HepG2 (cell line): ENCODE measurements around the gene SYNJ2. TPM values are rescaled to one million over a fixed set of nuclear protein-coding genes. Genes with fewer than 3 reads are reported as not detected.

Experiments
- ARID4A ChIP-seq: sonication (generic); formaldehyde crosslinking; IDR thresholded peaks from 2 replicates; pipeline ENCODE4 v1.5.0; 2020; ENCODE audit warnings: mild to moderate bottlenecking, missing genetic modification reagents, borderline replicate concordance
- BCL6 ChIP-seq: IDR thresholded peaks from 2 replicates; pipeline ENCODE4 v1.6.1; 2016; ENCODE audit warnings: missing genetic modification reagents, missing compliant biosample characterization
- CBX2 ChIP-seq, 2 experiments: fragments of 200-600 bp in 1 of 2; sonication (generic); formaldehyde crosslinking in 1 of 2; IDR thresholded peaks; 2 replicates each; pipeline versions ENCODE4 v1.7.0 to v1.8.1; 2018 to 2022; ENCODE audit warnings: low read depth in 2 of 2, low read length in 1 of 2, mild to moderate bottlenecking in 1 of 2, missing genetic modification reagents in 1 of 2
- CCAR2 ChIP-seq: fragments of 200-400 bp; formaldehyde crosslinking; optimal IDR thresholded peaks from 2 replicates; pipeline ENCODE3; 2018; ENCODE audit warnings: low read depth, mild to moderate bottlenecking, low read length, moderate library complexity
- ETV6 ChIP-seq: sonication (generic); formaldehyde crosslinking; conservative IDR thresholded peaks from 2 replicates; pipeline ENCODE4 v1.4.0; 2020; ENCODE audit warnings: missing genetic modification reagents
- FIP1L1 ChIP-seq: fragments of 200-400 bp; formaldehyde crosslinking; IDR thresholded peaks from 2 replicates; pipeline ENCODE4 v1.6.1; 2018; ENCODE audit warnings: low read depth, mild to moderate bottlenecking, low read length, moderate library complexity, borderline replicate concordance; ENCODE audit not compliant: insufficient read depth
- GABPB1 ChIP-seq: IDR thresholded peaks from 2 replicates; pipeline ENCODE4 v1.6.1; 2016; ENCODE audit warnings: mild to moderate bottlenecking, missing genetic modification reagents, moderate library complexity, missing compliant biosample characterization
- HMG20A ChIP-seq: IDR thresholded peaks from 2 replicates; pipeline ENCODE4 v1.6.1; 2016; ENCODE audit warnings: borderline replicate concordance
- KLF6 ChIP-seq: IDR thresholded peaks from 2 replicates; pipeline ENCODE4 v1.8.0; 2016; ENCODE audit warnings: missing biosample characterization, missing genetic modification reagents
- MED1 ChIP-seq: sonication (generic); formaldehyde crosslinking; IDR thresholded peaks from 2 replicates; pipeline ENCODE4 v1.4.0; 2020; ENCODE audit warnings: missing genetic modification reagents
- MNT ChIP-seq: fragments of 450-650 bp; IDR thresholded peaks from 2 replicates; pipeline ENCODE4 v1.6.1; 2016
- MTA1 ChIP-seq: sonication (generic); formaldehyde crosslinking; IDR thresholded peaks from 2 replicates; pipeline ENCODE4 v1.4.0; 2020; ENCODE audit warnings: missing genetic modification reagents, mild to moderate bottlenecking, borderline replicate concordance
- NFIB ChIP-seq: sonication (generic); formaldehyde crosslinking; IDR thresholded peaks from 2 replicates; pipeline ENCODE4 v1.9.0; 2021; ENCODE audit warnings: missing genetic modification reagents, mild to moderate bottlenecking, borderline replicate concordance
- PLSCR1 ChIP-seq: sonication (generic); formaldehyde crosslinking; IDR thresholded peaks from 2 replicates; pipeline ENCODE4 v1.5.0; 2020; ENCODE audit warnings: missing genetic modification reagents, mild to moderate bottlenecking, borderline replicate concordance
- RBM39 ChIP-seq: fragments of 200-400 bp; formaldehyde crosslinking; IDR thresholded peaks from one replicate; pipeline ENCODE4 v1.6.1; 2018; ENCODE audit warnings: antibody characterized with exemption, mild to moderate bottlenecking, low read depth, low read length; ENCODE audit not compliant: poor library complexity, severe bottlenecking
- RFX3 ChIP-seq: IDR thresholded peaks from 2 replicates; pipeline ENCODE4 v1.6.1; 2016; ENCODE audit warnings: missing biosample characterization, missing genetic modification reagents
- RFX5 ChIP-seq: IDR thresholded peaks from 2 replicates; pipeline ENCODE4 v1.6.1; 2011; ENCODE audit warnings: low read depth, low read length, improper control_type of control experiment
- ZNF317 ChIP-seq: sonication (generic); formaldehyde crosslinking; IDR thresholded peaks from 2 replicates; pipeline ENCODE4 v1.5.0; 2020; ENCODE audit warnings: mild to moderate bottlenecking, missing genetic modification reagents
- ZNF335 ChIP-seq: sonication (generic); formaldehyde crosslinking; IDR thresholded peaks from 2 replicates; pipeline ENCODE4 v1.4.0; 2020; ENCODE audit warnings: missing genetic modification reagents
- ZNF44 ChIP-seq: sonication (generic); formaldehyde crosslinking; IDR thresholded peaks from 2 replicates; pipeline ENCODE4 v1.5.1; 2020; ENCODE audit warnings: mild to moderate bottlenecking, missing genetic modification reagents
- ZNF550 ChIP-seq: sonication (generic); formaldehyde crosslinking; IDR thresholded peaks from 2 replicates; pipeline ENCODE4 v1.4.0; 2020; ENCODE audit warnings: mild to moderate bottlenecking, missing genetic modification reagents, borderline replicate concordance
- ZNF709 ChIP-seq: sonication (generic); formaldehyde crosslinking; IDR thresholded peaks from 2 replicates; pipeline ENCODE4 v1.5.0; 2020; ENCODE audit warnings: mild to moderate bottlenecking, missing genetic modification reagents
- polyA plus RNA-seq, 8 experiments: library from polyadenylated mRNA; depleted of rRNA in 3 of 8; stranded (reverse) in 7 of 8; unstranded in 1 of 8; fragments of >200 nt; fragmentation: Illumina TruSeq in 4 of 8; extraction: Trizol in 4 of 8; gene quantifications; 2 replicates each; pipeline versions ENCODE4 v1.2.1 to v1.2.3, GENCODE V29; 2011 to 2016; ENCODE audit warnings: low read depth in 4 of 8, missing spikeins in 1 of 8, mixed read lengths in 1 of 8; ENCODE audit not compliant: insufficient read depth in 1 of 8
- total RNA-seq, 5 experiments: library from RNA; depleted of rRNA; stranded (reverse); fragments of >200 nt; fragmentation: Illumina TruSeq; extraction: Trizol; gene quantifications; 2 replicates each; pipeline ENCODE4 v1.2.3, GENCODE V29; 2016; ENCODE audit warnings: low read depth in 1 of 5

Gene SYNJ2
- total and polyA plus RNA-seq, 2 of the 13 experiments (the other 11 are each of a cell fraction or from before 2014, with no cell fraction given) = 39.1 to 57.6 TPM

- TF ChIP-seq ARID4A (CRISPR knock-in tag) (peak; percentile 72; the same call in 1 of the 2 replicates), MTA1 (CRISPR knock-in tag) (peak; percentile 93), BCL6 (CRISPR knock-in tag) (peak; percentile 82), ZNF44 (no peak), ZNF317 (peak; percentile 92), NFIB (CRISPR knock-in tag) (no peak), RBM39 (peak; percentile 61), ZNF335 (CRISPR knock-in tag) (no peak), ZNF550 (0 out of 2 replicates have a peak, but pooled peaks have one; percentile 80), GABPB1 (CRISPR knock-in tag) (peak; percentile 51), RFX3 (no peak), KLF6 (CRISPR knock-in tag) (0 out of 2 replicates have a peak, but pooled peaks have one; percentile 37), PLSCR1 (no peak), FIP1L1 (0 out of 2 replicates have a peak, but pooled peaks have one; percentile 29), MED1 (CRISPR knock-in tag) (peak; percentile 87; the same call in 1 of the 2 replicates), CCAR2 (no peak), CBX2 (IDR thresholded peaks at IDR 0.05; ENCODE audit: low read depth, low read length) (no peak), CBX2 (CRISPR knock-in tag; IDR thresholded peaks at IDR 0.05; ENCODE audit: low read depth) (0 out of 2 replicates have a peak, but pooled peaks have one; percentile 65), RFX5 (no peak), MNT (0 out of 2 replicates have a peak, but pooled peaks have one; percentile 5), HMG20A (CRISPR knock-in tag) (peak; percentile 93), ZNF709 (peak; percentile 58; the same call in 1 of the 2 replicates), ETV6 (CRISPR knock-in tag) (no peak)
Observed at GRCh38 chr6:157954150-157955117, 27.2 kb upstream of the SYNJ2 start (continued).
